ENCODE results near the gene BBS12. TPM values are rescaled to one million over a fixed set of nuclear protein-coding genes. Genes with fewer than 3 reads are reported as not detected.

The BBS12 gene
- total and polyA plus RNA-seq, 9 of the 15 experiments (the other 6 are each of a cell fraction or from before 2014, with no cell fraction given), result 2.7 to 6.5 (median 3.3) TPM

- no peak for TF ChIP-seq E2F8 (IDR thresholded peaks at IDR 0.05; ENCODE audit: low read depth, partially characterized antibody)
- peak; percentile 37; the same call in 1 of the 2 replicates for TF ChIP-seq MTA3 (IDR thresholded peaks at IDR 0.05; ENCODE audit: borderline replicate concordance)
- TF ChIP-seq MCM3 (IDR thresholded peaks at IDR 0.05), result no peak
- no peak for TF ChIP-seq E4F1 (CRISPR knock-in tag; IDR thresholded peaks at IDR 0.05; ENCODE audit: borderline replicate concordance)
- no peak for TF ChIP-seq KLF10 (CRISPR knock-in tag; IDR thresholded peaks at IDR 0.05)
- TF ChIP-seq CBX1 (IDR thresholded peaks at IDR 0.05; ENCODE audit: low read depth), result no peak
- no peak for TF ChIP-seq ZKSCAN3 (CRISPR knock-in tag; IDR thresholded peaks at IDR 0.05)
- TF ChIP-seq KDM4B (IDR thresholded peaks at IDR 0.05; ENCODE audit: borderline replicate concordance in 2 of 2, low read depth in 1 of 2), result no peak
- no peak for TF ChIP-seq YY1 (IDR thresholded peaks at IDR 0.05; ENCODE audit: borderline replicate concordance in 1 of 3, control insufficient read depth in 1 of 3, extremely low read depth in 1 of 3, insufficient read depth in 3 of 3, insufficient read length in 1 of 3, insufficient replicate concordance in 2 of 3, low read depth in 1 of 3, low read length in 2 of 3)
- TF ChIP-seq ZNF384 (IDR thresholded peaks at IDR 0.05; ENCODE audit: low read depth, low read length), result no peak
- TF ChIP-seq UBTF (IDR thresholded peaks at IDR 0.05; ENCODE audit: borderline replicate concordance in 1 of 2, low read depth in 2 of 2, low read length in 2 of 2), result no peak
- peak; percentile 38; the same call in 1 of the 2 replicates for TF ChIP-seq CREM (IDR thresholded peaks at IDR 0.05; ENCODE audit: low read depth)
- no peak for TF ChIP-seq HOMEZ (CRISPR knock-in tag; IDR thresholded peaks at IDR 0.05)
- TF ChIP-seq THRB (CRISPR knock-in tag; conservative IDR thresholded peaks at IDR 0.05), result no peak
- no peak for TF ChIP-seq ZNF696 (CRISPR knock-in tag; conservative IDR thresholded peaks at IDR 0.05)
- no peak for TF ChIP-seq ZSCAN32 (CRISPR knock-in tag; IDR thresholded peaks at IDR 0.05)
- no peak for TF ChIP-seq ZNF408 (CRISPR knock-in tag; IDR thresholded peaks at IDR 0.05; ENCODE audit: low read depth)
These were observed 34.4 kb downstream of the BBS12 start (continued) for GRCh38 chr4:122766950-122767349.

Measured in K562 (cell line).